GM13977 (cell line): ENCODE measurements around the gene HDAC1.
A peak's percentile ranks its signal among the peaks of the same experiment; 100 is the strongest.
"Not testable (repeated sequence)": the region's sequence is repeated elsewhere in the genome, so short reads cannot be mapped to it uniquely, and the experiment has no call there.

Experiments
- DNase-seq: peaks from one replicate; pipeline ENCODE4 v3.0.0; 2012; ENCODE audit warnings: low spot score
- in situ Hi-C: fragments of 300-500 bp; cut with MboI; formaldehyde crosslinking; loops from one replicate; pipeline ENCODE4 v1.12.0; 2022; ENCODE audit warnings: low sequenced_read_pairs, low pct_unique_long_range_greater_than_20kb, mixed read lengths, inconsistent platforms; ENCODE audit not compliant: unreplicated experiment
- TF ChIP-seq, protein P1 (sequence below): IDR thresholded peaks from 2 replicates; pipeline ENCODE4 v1.5.1; 2012; ENCODE audit warnings: mild to moderate bottlenecking, control low read depth; ENCODE audit not compliant: insufficient read depth; ENCODE audit errors: extremely low read depth, missing control alignments

Gene HDAC1

DNA sequence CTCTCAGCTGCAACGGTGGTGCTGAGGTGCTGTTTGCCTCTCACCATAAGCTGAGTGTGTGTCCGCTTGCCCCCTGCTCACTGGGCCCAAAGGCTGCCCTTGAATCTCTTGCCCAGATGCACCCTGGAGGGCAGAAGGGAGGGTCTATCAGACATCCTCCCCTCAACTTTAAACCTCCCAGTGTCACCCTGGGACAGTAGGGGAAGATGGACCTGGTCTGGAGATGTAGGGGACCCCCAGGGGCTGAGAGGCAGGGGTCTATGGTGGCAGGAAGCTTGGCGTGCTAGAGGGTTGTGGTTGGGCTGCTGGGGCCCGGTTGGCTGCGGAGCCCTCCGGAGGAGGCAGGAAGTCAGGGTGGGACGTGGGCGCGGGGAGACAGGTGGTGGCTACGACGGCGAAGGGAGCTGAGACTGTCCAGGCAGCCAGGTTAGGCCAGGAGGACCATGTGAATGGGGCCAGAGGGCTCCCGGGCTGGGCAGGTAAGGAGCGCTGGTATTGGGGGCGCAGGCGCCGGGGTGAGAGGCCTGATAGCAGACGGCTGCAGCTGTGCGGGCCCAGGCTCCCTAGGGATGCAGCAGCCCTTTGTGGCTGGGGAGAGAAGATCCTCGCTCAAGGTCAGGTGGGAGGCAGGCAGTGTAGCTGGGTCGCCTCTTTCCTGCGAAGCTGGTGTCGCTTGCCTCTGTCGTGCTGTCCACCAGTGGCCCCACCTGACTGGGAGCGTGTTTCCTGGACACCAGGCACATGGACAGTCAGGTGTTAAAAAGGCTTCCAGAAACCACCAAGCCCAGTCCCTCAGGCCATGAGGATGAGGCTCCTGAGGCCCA, 40.8 kb upstream of the HDAC1 start, which contains the start of gene LCK:
TSS of gene LCK (plus strand) at position 373 of the 824 bp plus-strand sequence. CDS start 23,065 bp downstream, outside the sequence.
- in situ Hi-C loops: no loop called here
- peak; percentile 54 for DNase-seq
- TF ChIP-seq, protein P1, sequence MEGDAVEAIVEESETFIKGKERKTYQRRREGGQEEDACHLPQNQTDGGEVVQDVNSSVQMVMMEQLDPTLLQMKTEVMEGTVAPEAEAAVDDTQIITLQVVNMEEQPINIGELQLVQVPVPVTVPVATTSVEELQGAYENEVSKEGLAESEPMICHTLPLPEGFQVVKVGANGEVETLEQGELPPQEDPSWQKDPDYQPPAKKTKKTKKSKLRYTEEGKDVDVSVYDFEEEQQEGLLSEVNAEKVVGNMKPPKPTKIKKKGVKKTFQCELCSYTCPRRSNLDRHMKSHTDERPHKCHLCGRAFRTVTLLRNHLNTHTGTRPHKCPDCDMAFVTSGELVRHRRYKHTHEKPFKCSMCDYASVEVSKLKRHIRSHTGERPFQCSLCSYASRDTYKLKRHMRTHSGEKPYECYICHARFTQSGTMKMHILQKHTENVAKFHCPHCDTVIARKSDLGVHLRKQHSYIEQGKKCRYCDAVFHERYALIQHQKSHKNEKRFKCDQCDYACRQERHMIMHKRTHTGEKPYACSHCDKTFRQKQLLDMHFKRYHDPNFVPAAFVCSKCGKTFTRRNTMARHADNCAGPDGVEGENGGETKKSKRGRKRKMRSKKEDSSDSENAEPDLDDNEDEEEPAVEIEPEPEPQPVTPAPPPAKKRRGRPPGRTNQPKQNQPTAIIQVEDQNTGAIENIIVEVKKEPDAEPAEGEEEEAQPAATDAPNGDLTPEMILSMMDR: no peak

DNA sequence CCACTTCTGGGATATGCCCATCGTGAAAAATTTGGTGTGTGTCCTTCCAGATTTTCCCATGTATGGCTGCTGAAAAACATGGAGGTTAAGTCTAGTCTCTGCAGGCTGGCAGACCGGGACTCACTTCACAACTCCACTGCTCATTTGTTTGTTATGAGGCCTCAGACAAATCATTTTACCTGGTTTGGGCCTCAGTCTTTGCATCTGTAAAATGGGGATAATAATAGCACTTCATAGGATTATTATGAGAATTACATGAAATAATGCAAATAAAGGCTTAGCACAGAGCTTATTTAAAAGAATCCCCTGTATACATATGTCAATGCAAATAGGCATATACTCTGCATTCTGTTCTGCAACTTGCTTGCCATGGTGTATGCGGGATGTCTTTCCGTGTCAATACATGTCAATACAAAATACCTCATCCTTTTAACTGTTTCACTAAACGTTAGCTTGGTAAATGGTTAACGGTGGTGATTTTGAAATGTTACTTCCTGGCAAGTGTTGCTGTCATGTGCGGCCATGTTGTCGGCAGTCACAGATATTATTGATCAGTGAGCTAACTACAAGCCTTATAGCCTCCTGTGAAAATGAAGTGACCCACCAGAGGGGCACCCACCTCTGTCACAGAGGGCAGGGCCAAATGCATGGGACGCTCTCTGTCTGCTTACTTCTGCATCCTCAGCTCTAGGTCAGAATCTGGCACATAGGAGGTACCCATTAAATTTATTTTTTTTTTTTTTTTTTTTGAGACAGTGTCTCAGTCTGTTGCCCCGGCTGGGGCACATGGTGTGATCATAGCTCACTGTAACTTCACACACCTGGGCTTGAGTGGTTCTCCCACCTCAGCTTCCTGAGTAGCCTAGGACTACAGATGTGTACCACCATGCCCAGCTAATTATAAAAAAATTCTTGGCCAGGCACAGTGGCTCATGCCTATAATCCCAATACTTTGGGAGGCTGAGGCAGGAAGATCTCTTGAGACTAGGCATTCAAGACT, 36.5 kb upstream of the HDAC1 start:
- in situ Hi-C loops: no loop called here
- TF ChIP-seq, protein P1: no peak
- no peak for DNase-seq

DNA sequence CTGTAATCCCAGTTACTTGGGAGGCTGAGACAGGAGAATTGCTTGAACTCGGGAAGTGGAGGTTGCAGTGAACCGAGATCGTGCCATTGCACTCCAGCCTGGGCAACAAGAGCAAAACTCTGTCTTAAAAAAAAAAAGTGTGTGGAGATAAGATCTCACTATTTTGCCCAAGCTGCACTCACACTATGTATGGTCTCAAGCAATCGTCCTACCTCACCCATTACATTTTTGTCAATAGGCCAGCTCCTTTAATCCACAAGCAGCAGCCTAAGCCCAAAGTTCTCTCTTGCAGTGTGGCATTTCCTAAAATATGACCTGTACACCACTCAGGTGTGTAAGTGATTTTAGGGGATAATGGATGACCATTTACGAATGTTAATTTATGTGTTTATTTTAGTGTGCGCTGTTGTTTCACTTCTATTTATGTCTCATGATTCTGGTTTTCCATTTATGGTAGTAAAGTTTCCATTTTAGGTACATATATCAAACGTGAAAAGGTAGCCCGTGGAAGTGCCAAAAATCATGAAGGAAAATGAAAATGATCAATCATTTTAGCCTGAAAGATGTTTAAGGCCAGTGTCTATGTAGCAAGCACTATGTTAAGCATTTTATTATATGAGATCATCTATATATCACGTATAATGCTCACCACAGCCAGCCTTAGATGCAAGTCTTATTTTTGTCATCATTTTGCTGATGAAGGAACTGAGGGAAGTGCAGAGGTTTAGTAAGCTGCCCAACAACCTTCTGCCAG, 35.2 kb upstream of the HDAC1 start:
- in situ Hi-C loops: no loop called here
- TF ChIP-seq, protein P1: no peak
- DNase-seq: no peak

DNA sequence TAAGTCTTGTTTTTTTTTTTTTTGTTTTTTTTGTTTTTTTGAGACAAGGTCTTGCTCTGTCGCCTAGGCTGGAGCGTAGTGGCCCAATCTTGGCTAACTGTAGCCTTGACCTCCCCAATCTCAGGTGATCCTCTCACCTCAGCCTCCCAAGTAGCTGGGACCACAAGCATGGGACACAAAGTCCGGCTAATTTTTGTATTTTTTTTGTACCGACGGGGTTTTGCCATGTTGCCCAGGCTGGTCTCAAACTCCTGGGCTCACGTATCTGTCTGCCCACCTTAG, 34.7 kb upstream of the HDAC1 start:
- DNase-seq: no peak
- TF ChIP-seq, protein P1: no peak
- in situ Hi-C loops: no loop called here

DNA sequence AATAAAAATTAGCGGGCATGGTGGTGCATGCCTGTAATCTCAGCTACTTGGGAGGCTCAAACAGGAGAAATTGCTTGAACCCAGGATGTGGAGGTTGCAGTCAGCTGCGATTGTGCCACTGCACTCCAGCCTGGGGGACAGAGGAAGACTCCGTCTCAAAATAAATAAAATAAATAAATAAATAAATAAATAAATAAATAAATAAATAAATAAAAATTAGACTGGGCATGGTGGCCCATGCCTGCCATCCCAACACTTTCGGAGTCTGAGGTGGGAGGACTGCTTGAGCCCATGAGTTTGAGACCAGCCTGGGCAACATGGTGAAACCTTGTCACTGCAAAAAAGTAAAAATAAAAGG, 28.7 kb upstream of the HDAC1 start:
- DNase-seq, in situ Hi-C loops: not testable (repeated sequence)

DNA sequence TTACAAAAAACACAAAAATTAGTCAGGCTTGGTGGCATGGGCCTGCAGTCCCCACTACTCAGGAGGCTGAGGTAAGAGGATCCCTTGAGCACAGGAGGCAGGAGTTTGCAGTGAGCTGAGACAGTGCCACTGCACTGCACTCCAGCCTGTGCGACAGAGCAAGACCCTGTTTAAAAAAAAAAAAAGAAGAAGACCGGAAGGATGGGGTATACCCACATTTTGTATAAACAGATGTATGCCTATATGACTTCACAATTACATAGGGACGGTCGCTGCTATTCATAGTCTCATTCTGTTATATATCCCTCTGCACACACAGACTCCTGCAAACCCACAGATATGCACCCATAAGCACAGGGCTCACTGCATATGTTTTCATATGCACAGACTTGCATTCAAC, 28.1 kb upstream of the HDAC1 start:
- in situ Hi-C loops: no loop called here
- TF ChIP-seq, protein P1: no peak
- no peak for DNase-seq

DNA sequence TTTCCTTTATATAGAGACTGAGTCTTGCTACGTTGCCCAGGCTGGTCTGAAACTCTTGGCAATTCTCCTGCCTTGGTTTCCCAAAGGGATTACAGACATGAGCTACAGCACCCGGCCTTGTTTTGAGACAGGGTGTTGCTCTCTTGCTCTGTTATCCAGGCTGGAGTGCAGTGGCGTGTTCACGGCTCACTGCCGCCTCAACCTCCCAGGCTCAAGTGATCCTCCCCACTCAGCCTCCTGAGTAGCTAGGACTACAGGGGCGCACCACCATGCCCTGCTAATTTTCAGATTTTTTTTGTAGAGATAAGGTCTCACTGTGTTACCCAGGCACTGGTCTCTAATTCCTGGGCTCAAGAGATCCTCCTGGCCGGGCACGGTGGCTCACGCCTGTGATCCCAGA, 26.0 kb upstream of the HDAC1 start:
- DNase-seq: no peak
- in situ Hi-C loops: no loop called here

More for the DNA sequence above, 26.0 kb upstream of the HDAC1 start:
- TF ChIP-seq, protein P1: no peak
